ENCODE data around the gene MACROD2.

MACROD2 gene

DNA sequence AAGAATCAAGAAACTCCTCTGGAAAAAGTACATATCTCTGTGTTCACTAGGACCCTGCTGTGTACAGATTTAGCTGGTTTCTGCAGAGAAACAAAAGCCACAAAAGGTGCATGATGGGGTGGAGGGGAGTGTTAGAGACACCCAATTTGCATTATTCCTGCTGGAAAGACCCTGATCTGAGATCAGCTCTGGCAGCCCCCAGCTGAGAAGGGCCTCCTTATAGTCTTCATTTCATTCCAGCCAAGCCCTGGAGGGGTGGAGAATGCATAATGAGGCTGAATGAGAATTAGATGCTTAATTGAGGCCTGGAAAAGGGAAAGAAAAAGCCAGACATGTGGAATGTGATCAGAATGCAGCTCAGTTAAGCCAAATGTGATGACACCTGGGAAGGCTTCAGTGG, 2032.4 kb downstream of the MACROD2 start:
- DNase-seq: no peak

DNA sequence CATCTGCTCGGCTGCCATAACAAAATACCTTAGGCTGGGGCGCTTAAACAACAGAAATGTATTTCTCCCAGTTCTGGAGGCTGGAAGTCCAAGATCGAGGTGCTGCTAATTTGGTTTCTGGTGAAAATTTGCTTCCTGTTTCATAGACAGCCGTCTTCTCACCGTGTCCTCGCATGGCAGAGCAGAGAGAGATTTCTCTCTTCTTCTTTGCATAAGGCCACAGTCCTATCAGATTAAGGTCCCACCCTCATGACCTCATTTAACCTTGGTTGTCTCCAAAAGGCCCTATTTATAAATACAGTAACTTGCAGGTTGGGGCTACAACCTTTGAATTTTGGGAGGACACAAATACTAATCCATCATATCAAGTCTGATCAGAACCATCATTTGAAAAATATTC, 2033.6 kb downstream of the MACROD2 start:
- no peak for DNase-seq

DNA sequence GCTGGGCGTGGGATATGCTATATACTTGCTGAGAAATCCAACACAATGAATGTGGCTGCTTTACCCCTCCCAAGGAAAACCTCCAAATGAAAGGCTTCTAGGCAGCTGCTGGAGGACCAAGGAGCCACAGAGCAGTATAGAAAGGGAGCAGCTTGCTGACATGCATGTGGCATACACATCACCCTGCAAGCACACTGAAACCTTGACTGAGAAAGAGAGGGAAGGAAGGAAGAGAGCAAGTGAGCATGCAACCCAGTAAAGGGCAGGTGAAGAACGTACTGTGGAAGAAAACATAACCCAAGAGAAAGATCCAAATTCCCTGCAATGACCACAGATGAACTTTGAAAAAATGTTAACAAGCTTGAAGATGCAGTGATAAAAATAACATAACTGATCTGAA, 2034.9 kb downstream of the MACROD2 start:
- no peak for DNase-seq

DNA sequence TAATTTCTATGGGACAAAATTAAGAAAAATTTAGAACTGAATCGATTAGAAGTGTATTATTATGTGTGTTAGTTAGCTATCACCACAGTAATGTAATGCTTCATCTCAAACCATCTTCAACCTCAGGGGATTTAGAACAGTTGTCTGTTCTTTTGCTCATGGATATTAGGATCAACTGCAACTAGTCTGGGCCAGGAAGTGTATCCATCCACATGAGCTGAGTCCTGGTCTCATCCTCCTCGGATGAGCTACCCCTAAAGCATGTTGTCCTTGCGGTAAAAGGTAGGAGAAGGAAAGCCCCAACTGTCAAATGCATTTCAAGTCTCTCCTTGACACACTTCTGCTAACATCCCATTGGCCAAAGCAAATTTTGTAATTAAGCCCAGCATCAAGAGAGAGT, 2040.3 kb downstream of the MACROD2 start:
- no peak for DNase-seq

DNA sequence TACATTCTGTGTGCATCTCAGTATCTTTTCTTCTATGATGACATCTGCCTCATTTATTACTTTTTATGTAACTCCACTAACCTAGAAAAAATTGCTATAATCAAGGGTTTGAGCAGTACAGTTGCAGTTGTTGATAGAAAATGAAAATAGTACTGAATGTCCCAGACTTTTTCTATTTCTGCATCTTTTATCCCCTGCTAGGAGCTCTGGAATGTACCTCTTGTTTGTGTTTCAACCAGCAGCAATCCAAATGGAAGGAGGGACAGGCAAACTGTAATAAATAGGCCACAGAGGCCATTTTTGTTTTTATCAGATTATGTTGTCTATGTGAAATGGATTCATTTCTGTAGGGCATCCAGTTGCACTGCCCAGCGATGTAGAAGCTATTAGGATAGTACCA, 2041.0 kb downstream of the MACROD2 start:
- DNase-seq: no peak

DNA sequence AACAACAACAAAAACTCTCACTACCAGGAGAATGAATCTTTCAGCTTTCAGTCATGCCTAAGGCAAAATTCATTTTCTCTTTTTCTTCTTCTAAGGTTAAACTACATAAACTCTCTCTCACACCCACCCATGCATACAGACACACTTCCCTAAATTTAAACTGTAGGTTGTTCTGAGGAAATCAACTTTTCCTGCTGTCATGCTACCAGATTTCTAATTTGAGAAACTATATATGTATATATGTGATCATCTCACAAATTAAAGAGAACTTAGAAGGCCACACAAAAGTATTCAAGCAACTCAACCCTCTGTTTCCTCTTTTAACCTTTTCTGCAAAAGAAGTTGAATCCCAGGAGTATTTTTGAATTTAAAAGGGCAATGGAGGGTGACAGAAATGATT, 2045.4 kb downstream of the MACROD2 start:
- no peak for DNase-seq

DNA sequence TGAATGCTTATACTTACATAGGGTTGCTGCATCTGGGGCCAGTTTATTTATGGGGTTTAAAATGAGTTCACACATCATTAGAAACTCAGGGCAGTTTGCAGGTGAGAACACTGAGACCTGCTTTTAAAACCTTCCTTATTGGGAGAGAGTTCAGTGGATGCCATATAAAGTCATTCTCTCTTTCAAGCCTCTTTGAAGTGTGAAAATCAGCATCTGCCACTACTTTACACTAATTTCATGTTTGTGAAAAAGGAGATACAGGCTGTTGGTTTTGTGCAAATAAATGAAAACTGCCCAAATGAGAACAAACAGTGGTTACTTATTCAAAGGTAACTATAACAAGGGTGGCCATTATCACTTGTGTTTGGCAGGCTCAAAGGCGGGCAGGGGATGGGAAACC, 2047.4 kb downstream of the MACROD2 start:
- no peak for DNase-seq

DNA sequence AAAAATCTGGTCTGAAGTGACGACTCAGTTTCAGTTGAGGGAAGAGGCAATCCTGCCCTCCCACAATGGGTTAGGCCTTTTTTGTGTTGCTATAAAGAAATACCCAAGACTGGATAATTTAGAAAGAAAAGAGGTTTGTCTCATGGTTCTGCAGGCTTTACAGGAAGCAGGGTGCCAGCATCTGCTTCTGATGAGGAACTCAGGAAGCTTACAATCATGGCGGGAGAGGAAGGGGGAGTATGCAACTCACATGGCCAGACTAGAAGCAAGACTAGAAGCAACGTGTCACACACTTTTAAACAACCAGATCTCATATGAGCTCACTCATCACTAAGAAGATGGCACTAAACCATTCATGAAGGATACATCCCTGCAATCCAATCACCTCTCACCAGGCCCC, 2048.6 kb downstream of the MACROD2 start:
- DNase-seq: no peak

DNA sequence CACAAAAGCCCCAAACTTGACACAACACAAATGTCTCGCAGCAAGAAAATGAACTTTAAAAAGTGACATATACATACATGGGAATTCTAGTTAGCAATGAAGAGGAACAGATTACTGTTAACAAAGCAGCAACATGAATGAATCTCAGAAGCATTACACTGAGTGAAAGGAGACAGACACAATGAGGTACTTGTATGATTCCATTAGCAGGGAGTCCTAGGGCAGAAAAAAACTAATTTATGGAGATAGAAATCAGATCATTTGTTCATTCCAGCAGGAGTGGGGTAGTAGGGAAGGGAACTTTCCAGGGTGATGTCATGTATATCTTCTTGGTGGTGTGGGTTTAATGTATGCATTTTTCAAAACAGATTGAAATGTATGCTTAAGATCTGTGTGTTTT, 2053.6 kb downstream of the MACROD2 start:
- no peak for DNase-seq

DNA sequence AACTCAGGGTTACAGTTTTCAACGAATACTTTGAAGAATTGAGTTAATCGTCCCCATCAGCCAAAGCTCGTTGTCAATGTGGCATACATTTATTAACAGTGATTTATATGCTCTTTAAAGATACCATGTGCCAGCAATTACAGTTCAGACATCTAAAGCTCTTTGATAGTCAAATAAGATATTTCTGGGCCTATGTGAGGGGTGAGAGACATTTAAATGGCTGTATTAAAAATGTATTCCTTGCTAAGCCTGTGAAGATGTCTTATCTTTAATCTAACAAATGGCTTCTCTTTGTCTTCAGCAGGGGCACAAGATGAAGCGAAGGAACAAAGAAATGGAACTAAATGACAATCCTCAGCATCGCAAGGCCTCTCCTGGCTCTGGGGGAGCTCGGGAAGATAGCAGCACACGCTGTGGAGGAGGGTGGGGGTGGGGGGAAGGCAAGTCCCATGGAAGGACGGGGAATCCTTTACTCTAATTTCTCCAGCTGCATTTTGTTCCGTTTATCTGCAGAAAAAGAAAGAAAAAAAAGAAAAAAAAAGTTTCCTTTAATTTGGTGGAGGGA, 2054.3 kb downstream of the MACROD2 start:
- no peak for DNase-seq

DNA sequence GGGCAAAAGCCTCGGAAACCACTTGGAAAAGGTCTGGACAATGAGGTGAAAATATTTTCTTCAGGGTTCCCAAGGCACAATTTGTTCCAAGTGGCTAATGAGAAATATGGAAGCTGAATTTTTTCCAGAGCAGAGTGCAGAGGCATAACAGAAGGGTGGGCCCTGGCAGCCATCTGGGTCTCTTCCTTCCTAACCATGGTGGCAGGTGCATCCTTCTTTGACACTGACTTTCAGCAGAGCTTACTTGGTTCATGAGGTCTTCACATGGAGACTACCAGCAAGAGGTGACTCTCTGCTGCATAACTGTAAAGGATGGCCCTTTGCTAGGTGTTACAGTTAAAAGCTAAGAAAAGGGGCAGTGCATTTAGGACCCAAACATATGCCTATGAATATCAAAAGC, 2055.1 kb downstream of the MACROD2 start:
- DNase-seq: no peak

DNA sequence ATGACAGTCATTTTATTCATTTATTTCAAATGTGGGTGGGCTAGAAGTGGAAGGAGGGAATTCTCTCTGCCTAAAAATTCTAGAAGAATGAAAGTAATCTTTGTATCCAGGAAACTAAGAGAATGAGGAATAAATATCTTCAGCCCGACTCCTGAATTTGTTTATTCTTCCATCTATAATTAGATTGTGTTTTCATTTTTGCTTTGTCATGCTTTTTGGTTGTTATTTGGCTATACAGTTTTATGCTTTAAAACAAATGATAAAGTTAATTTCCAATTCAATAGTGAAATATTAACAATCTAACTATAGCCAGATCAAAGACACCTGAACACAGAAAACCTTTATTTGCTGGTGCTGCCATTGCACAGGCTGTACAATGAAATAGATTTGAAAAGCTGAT, 2056.7 kb downstream of the MACROD2 start:
- DNase-seq: no peak

DNA sequence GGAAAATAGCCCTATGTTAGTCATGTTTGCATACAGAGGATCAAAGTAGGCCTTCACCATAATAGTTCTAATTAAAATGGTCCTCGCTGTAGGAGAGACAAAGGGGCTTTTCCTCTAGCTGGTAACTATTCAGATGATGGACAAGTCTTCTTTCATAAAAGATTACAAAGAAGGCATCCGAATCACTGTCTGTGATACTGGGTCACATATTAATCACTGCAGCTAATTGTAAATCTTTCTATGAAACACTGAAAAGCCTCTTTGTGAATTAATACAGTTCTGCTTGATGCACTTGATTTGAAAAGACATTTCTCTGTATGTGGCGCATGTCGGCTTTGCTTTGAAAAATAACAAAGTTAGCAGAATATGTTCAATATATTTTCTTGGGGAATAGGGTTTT, 2057.1 kb downstream of the MACROD2 start:
- peak; percentile 23 for DNase-seq

DNA sequence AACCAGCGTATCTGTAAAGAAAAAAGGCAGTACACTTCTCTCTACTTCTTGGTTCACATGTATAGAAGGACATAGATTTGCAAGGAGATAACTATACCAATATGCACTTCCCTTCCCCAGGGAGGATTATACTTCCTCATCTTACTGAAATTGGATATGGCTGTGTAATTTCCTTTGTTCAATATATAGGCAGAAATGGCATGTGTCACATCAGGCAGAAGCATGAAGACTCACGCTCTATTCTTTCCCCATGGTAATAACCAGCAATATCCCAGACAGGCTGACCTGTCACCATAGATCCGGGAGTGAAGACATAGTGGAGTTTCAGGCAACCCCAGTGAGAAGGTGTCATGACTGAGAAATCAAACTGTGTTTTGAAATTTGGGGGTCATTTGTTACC, 2059.7 kb downstream of the MACROD2 start:
- no peak for DNase-seq

DNA sequence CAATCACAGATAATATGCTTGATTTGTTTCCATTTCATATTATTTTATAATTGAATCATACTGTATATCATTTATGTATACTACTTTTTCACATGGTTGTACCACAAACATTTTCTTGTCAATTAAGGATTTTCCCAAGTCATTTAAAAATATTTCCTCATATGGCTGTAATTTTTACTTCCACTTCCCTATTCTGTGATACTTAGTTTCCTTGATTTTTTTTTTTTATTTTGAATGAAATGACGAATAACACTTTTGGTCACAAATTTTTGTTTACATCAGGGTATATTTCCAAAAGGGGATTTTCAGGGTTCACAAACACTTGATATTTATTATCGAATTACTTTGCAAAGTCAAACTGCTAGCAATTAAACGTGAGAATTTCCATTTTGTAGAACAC, 2062.3 kb downstream of the MACROD2 start:
- DNase-seq: no peak

DNA sequence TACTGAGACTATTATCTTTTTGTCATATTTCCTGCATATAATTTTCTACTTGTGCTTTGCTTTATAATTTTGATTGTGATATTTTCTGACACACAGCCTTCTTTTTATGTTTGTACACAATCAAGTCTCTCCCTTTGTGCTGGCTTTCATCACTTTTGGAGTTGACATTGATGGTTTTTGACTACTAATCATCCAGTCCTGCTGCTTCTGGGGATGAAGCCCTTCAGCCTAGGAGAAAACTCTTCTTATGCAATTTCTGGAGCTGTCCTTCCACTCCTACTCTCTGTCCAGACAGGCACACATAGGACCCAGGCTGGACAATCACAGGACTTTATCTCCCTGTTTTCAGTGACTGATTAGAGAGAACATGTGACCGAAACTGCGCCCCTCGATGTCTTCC, 2063.0 kb downstream of the MACROD2 start:
- DNase-seq: no peak

DNA sequence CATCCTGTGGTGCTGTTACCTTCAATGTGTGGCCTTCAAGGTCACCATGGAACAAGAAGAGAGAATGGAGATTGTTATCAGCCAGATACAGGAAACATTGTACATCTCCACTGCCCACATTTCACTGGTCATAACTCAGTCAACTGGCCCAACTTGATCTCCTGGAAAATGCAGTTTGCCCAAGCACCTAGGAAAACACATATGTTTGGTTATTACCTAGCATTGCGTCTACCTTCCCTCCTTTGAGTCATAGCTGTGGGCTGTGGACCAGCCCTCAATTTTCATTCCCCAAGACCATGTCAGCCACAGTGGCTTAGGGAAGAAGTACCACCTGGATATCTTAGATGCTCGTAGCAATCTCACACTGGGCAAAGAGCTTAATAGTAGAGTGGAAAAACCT, 2064.5 kb downstream of the MACROD2 start:
- no peak for DNase-seq

DNA sequence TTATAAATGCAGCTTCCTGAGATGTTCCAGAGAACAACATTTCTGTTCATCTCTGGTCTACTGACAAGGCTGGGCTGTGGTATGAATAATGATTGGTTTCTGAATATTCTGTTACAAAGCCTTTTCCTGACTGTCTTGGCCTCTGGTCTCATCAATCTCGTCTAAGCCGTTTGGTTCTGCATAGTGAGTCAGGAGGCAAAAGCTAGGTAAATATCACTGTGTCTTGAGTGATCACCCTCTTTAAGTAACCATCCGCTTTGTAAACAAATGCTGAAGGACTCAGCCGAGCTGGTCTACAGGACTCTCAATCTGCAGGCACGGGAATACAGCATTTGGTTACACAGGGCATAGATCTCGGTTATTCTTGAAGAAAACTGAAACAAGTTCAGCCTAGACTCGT, 2066.0 kb downstream of the MACROD2 start:
- DNase-seq: no peak

DNA sequence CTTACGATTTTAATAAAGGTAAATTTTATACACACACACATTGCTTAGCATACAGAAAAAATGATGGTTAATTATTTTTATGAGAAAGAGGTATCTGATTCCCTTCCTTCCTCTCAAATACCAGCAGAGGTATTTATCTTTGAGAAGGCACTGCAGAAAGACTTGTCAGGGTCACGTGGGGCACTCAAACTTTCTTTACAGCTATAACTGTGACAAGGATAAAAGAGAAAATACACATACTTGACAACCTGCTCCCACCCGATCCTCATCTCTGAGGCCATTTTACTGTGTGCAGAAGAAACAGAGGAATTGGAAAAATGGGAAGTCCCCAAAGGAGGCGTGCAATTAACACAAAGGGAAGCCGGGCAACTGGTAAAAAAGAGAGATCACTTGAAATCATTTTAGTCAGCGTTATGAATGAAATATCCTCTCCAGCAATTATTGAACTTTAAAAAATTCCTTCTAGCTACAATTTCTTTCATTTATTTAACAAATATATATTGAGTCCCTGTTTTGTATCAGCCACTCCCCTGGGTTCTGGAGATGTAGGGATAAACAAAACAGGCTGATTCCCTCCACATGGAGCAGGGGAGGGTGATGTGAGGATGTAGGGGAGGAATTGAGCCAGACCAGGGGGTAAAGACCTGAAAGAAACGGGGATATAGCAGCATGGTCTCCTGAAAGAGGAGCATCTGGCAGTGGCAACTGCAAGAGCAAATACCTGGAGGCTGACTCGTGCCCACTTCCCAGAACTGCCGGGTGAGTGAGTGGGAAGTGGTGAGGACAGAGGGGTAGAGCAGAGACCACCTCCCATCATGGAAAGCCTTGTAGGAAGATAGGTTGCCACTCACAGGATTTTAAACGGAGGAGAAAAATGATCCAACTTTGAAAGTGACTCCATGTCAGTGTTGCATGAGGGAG, 2067.6 kb downstream of the MACROD2 start:
- DNase-seq: no peak

DNA sequence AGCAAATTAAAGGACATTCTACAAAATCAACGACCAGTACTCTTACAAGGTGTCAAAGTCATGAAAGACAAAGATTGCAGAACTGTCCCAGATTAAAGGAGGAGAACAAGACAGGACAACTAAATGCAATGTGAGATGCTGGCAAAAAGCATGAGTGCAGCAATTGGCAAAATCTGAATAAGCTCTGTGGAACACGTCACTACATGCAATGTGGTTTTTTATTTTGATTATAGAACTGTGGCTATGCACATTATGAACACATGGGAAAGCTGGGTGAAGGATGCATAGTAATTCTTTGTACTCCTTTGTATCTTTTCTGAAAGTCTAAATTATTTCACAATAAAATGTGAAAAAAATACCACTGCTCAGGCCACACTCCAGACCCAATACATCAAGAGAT, 2068.6 kb downstream of the MACROD2 start:
- DNase-seq: no peak

DNA sequence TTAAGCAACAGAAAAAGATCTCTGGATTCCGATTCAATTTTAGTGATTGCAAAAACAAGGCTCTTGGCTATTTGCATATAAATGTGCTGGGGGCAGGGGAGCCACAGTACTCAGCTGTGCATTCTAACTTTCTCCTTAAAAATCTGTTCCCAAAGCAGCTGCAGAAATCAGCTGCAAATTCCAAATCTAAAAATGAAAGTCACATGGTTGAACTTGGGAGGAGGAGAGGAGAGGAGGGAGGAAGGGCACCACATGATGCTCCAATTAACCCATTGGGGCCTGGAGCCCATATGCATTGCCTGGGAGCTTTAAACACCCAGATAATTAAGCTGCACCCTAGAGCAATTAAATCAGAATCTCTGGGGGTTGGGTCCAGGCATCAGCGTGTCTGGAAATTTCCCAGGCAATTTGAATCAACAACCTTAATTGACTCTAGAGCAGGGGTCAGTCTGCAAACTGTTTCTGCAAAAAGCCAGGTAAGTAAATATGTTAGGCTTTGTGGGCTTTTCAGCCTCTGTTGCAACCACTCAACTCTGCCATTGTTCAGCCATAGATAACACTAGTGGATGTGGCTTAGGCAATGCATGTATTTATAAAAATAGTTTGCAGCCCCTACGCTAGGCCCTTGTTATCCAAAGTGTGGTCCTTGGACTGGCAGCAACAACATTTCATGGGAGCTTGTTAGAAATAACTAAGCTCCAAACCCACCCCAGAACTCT, 2069.8 kb downstream of the MACROD2 start:
- DNase-seq: peak; percentile 3

DNA sequence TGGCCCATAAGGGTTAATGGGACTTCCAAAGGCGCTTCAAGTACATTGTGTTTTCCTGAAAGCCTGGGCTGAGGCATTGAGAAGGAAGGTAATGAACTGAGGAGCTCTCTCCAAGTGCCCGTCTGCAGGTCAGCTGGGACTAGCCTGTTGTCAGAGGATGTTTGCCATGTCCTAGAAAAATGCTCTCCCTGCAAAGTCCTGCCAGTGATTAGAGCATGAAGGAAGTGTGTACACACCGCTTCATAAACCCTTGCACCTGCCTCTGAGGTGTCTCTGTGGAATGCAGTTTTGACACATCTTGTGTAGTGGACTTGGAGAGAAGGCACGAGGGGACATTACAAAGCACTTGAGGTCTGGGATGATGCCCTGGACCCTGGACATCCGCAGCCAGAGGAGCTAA, 2071.3 kb downstream of the MACROD2 start:
- no peak for DNase-seq

DNA sequence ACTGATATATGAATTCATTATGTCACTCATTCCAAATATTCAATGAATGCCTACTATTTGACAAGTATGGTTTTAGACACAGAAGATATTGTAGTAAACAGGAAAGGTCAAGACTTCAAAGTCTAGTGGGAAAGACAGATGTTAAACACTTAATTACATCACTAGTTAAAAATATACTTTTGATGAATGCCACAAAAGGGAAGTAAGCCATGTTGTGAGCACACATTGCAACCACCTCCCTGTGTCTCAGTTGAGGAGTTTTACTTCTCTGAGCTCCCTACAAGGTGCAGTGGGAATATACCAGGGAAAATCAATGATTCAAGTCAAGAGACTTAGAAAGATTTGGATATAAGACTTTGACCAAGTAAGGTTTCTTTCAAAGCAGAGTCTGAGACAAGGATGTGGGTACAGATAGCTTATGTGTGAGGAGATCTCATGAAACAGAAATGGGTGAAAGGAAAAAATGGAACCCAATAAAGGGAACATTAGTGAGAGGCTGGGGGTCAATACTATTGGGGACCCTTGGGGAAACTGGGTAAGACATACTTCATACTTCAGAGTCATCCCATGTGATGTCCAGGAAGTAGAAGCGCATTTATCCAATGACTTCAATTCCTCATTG, 2074.2 kb downstream of the MACROD2 start:
- DNase-seq: no peak

DNA sequence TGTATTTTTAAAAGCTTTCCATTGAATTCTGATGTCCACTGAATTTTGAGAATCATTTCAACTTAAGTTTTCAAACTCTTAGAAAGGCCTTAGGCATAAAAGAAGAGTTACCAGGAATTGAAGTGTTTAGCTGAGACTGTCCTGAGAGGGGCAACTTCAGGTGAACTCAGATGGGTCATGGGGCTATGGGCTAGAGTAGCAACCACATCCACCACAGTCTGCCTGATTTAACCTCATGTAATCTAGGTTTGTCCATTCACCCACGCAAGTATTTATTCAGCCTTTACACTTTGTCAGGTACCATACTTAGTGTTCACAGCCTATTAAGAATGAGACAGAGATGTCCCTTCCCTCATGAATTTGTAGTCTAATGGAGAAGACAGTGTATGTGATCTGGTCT, 2076.9 kb downstream of the MACROD2 start:
- no peak for DNase-seq

Data from midbrain (tissue), 1 donor.